ENCODE measurements around the gene ABLIM1.

- TF ChIP-seq, protein P1, sequence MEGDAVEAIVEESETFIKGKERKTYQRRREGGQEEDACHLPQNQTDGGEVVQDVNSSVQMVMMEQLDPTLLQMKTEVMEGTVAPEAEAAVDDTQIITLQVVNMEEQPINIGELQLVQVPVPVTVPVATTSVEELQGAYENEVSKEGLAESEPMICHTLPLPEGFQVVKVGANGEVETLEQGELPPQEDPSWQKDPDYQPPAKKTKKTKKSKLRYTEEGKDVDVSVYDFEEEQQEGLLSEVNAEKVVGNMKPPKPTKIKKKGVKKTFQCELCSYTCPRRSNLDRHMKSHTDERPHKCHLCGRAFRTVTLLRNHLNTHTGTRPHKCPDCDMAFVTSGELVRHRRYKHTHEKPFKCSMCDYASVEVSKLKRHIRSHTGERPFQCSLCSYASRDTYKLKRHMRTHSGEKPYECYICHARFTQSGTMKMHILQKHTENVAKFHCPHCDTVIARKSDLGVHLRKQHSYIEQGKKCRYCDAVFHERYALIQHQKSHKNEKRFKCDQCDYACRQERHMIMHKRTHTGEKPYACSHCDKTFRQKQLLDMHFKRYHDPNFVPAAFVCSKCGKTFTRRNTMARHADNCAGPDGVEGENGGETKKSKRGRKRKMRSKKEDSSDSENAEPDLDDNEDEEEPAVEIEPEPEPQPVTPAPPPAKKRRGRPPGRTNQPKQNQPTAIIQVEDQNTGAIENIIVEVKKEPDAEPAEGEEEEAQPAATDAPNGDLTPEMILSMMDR (IDR thresholded peaks at IDR 0.05) = no peak
- no peak for TF ChIP-seq POLR2A (IDR thresholded peaks at IDR 0.05)
Observed at GRCh38 chr10:114665873-114666272, 7.8 kb upstream of the ABLIM1 start.
